ENCODE results near the gene CES3.
"Not testable (repeated sequence)": the region's sequence is repeated elsewhere in the genome, so short reads cannot be mapped to it uniquely, and the experiment has no call there.

CES3 gene

GRCh38 chr16:66944971-66945370 is 16.1 kb upstream of the CES3 start:
- in situ Hi-C loops (cut with MboI; ENCODE audit: low sequenced_read_pairs), result not testable (repeated sequence)

- in situ Hi-C loops (cut with MboI; ENCODE audit: low sequenced_read_pairs), result no loop called here
Observed at GRCh38 chr16:66945939-66946338, 15.1 kb upstream of the CES3 start.

GRCh38 chr16:66946541-66946940 is 14.5 kb upstream of the CES3 start:
- in situ Hi-C loops (cut with MboI; ENCODE audit: low sequenced_read_pairs), result no loop called here

GRCh38 chr16:66946974-66947301 is 14.1 kb upstream of the CES3 start:
- in situ Hi-C loops (cut with MboI; ENCODE audit: low sequenced_read_pairs), result no loop called here

GRCh38 chr16:66947302-66948065 is 13.6 kb upstream of the CES3 start:
- in situ Hi-C loops (cut with MboI; ENCODE audit: low sequenced_read_pairs), result no loop called here

- in situ Hi-C loops (cut with MboI; ENCODE audit: low sequenced_read_pairs), result no loop called here
Observed at GRCh38 chr16:66948134-66948836, 12.8 kb upstream of the CES3 start.

GRCh38 chr16:66948837-66949225 is 12.2 kb upstream of the CES3 start:
- in situ Hi-C loops (cut with MboI; ENCODE audit: low sequenced_read_pairs), result no loop called here

- in situ Hi-C loops (cut with MboI; ENCODE audit: low sequenced_read_pairs), result no loop called here
Observed at GRCh38 chr16:66949472-66949871, 11.6 kb upstream of the CES3 start.

- in situ Hi-C loops (cut with MboI; ENCODE audit: low sequenced_read_pairs), result loop anchor here (25.0 kb wide), 2 partner anchors 212 to 487 kb away; partner anchors contain the start of genes B3GNT9, FBXL8, HSD11B2 and HSF4
Observed at GRCh38 chr16:66950437-66950836, 10.6 kb upstream of the CES3 start.

- in situ Hi-C loops (cut with MboI; ENCODE audit: low sequenced_read_pairs), result loop anchor here (25.0 kb wide), 2 partner anchors 211 to 486 kb away; partner anchors contain the start of genes B3GNT9, FBXL8, HSD11B2 and HSF4
Observed at GRCh38 chr16:66950971-66951790, 9.9 kb upstream of the CES3 start.

- in situ Hi-C loops (cut with MboI; ENCODE audit: low sequenced_read_pairs), result loop anchor here (25.0 kb wide), 2 partner anchors 210 to 485 kb away; partner anchors contain the start of genes B3GNT9, FBXL8, HSD11B2 and HSF4
Observed at GRCh38 chr16:66952430-66953110, 8.5 kb upstream of the CES3 start.

GRCh38 chr16:66953462-66954096 is 7.5 kb upstream of the CES3 start:
- in situ Hi-C loops (cut with MboI; ENCODE audit: low sequenced_read_pairs), result loop anchor here (25.0 kb wide), 2 partner anchors 209 to 484 kb away; partner anchors contain the start of genes B3GNT9, FBXL8, HSD11B2 and HSF4

- in situ Hi-C loops (cut with MboI; ENCODE audit: low sequenced_read_pairs), result loop anchor here (25.0 kb wide), 2 partner anchors 208 to 483 kb away; partner anchors contain the start of genes B3GNT9, FBXL8, HSD11B2 and HSF4
Observed at GRCh38 chr16:66954097-66954659, 6.9 kb upstream of the CES3 start.

GRCh38 chr16:66955363-66956153 is 5.5 kb upstream of the CES3 start:
- in situ Hi-C loops (cut with MboI; ENCODE audit: low sequenced_read_pairs), result loop anchor here (25.0 kb wide), 2 partner anchors 207 to 482 kb away; partner anchors contain the start of genes B3GNT9, FBXL8, HSD11B2 and HSF4

GRCh38 chr16:66956154-66956457 is 5.0 kb upstream of the CES3 start:
- in situ Hi-C loops (cut with MboI; ENCODE audit: low sequenced_read_pairs), result loop anchor here (25.0 kb wide), 2 partner anchors 206 to 481 kb away; partner anchors contain the start of genes B3GNT9, FBXL8, HSD11B2 and HSF4

- in situ Hi-C loops (cut with MboI; ENCODE audit: low sequenced_read_pairs), result loop anchor here (25.0 kb wide), 2 partner anchors 203 to 478 kb away; partner anchors contain the start of genes B3GNT9, FBXL8, HSD11B2 and HSF4
Observed at GRCh38 chr16:66958857-66959703, 2.0 kb upstream of the CES3 start.

GRCh38 chr16:66959704-66960161 is 1.3 kb upstream of the CES3 start:
- in situ Hi-C loops (cut with MboI; ENCODE audit: low sequenced_read_pairs), result loop anchor here (25.0 kb wide), 2 partner anchors 203 to 478 kb away; partner anchors contain the start of genes B3GNT9, FBXL8, HSD11B2 and HSF4

Data from HL-60/S4 treated with retinoic acid at 250 ng/mL for 4 days and 3 days (cell line).